Coronary artery (tissue), 2 donors: ENCODE measurements around the gene NLRC3.

Experiments
- DNase-seq: peaks from one replicate; pipeline ENCODE4 v3.0.0-alpha.2; 2017; ENCODE audit warnings: low spot score
- H3K27ac ChIP-seq, 2 donors: fragments of 200-600 bp; sonication (generic); one replicate each; pipeline ENCODE4 v1.5.1; 2016 to 2019
- H3K4me3 ChIP-seq: fragments of 200-600 bp; sonication (generic); 2 replicates; pipeline ENCODE4 v1.5.1; 2016; ENCODE audit warnings: mild to moderate bottlenecking, moderate library complexity
- TF ChIP-seq, protein P1 (sequence below): fragments of 200-600 bp; sonication (generic); IDR thresholded peaks from one replicate; pipeline ENCODE4 v1.5.1; 2019; ENCODE audit warnings: antibody characterized with exemption

The NLRC3 gene

DNA sequence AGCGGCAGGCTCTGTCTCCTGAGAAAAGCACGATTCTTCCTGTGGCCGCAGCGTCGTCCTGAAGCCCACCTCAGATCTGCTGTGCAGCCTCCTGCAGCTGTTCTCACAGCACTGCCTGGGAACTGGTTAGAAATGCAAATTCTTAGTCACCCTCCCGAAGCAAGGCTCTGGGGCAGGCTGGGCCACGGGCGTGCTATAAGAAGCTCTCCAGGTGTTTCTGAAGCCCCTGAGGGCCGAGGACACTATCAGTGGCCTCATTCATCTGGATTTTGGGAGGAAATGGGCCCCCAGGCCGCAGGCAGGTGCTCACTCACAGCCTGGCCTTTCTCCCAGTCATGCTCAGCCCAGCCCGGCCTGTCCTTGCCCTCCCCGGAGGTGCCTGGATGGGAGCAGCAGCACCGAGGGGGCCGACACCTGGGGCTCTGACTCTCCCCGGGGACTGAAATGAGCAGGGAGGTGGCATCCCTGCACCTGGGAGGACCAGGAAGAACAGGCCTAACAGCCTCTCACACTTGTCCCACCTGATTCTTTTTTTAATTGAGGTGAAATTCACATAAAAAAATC is 10.4 kb upstream of the NLRC3 start:
- TF ChIP-seq, protein P1, sequence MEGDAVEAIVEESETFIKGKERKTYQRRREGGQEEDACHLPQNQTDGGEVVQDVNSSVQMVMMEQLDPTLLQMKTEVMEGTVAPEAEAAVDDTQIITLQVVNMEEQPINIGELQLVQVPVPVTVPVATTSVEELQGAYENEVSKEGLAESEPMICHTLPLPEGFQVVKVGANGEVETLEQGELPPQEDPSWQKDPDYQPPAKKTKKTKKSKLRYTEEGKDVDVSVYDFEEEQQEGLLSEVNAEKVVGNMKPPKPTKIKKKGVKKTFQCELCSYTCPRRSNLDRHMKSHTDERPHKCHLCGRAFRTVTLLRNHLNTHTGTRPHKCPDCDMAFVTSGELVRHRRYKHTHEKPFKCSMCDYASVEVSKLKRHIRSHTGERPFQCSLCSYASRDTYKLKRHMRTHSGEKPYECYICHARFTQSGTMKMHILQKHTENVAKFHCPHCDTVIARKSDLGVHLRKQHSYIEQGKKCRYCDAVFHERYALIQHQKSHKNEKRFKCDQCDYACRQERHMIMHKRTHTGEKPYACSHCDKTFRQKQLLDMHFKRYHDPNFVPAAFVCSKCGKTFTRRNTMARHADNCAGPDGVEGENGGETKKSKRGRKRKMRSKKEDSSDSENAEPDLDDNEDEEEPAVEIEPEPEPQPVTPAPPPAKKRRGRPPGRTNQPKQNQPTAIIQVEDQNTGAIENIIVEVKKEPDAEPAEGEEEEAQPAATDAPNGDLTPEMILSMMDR = no peak
- H3K27ac ChIP-seq = no peak overlapping the region
- H3K4me3 ChIP-seq = no peak overlapping the region
- no peak for DNase-seq

DNA sequence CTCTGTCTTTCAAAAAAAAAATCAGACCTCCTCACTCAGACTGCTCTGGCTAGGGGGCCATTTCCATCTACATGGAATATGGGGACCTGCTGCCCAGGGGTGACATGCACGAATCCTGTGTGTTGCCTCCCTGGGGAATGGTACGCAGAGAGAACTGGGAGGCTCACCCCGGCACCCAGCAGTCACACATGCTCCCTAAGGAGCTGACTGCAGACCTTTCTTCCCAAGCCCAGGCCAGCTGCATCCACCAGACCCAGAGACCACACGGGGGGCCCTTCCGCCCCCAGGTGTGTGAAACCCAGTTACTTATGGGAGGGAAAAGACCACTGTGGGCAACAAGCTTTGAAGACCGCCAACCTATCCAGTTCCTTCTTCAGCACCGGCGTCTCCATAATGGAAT is 7.2 kb upstream of the NLRC3 start:
- TF ChIP-seq, protein P1 = no peak

DNA sequence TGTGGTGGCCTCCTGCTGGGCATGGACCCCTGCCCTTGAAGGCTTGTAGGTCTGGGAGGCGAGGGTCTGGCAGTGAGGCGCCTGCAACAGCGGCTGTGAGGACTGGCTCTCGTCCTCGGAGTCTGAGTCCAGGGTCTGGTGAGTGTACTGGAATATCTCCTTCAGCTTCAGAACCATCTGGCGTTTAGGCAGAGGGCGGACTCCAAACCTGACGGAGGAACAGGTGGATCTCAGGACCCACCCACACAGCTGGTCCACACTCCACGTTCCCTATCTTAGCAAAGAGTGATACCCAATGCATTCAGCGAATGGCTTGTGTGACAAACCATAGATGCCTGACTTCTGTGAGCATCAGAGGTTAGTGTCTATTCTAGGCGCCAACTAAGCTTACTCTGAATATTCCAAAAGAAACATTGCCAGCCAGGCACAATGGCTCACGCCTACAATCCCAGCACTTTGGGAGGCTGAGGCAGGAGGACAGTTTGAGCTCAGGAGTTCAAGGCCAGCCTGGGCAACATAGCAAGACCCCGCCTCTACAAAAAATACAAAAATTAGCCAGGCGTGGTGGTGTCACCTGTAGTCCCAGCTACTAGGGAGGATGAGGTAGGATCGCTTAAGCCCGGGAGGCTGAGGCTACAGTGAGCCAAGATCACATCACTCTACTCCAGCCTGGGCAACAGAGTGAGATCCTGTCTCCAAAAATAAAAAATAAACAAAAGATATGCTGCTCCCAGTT is 6.3 kb upstream of the NLRC3 start:
- Histone ChIP-seq H3K27ac (no peak overlapping the region), H3K4me3 (no peak overlapping the region)
- DNase-seq = no peak
- TF ChIP-seq, protein P1 = no peak

More for the DNA sequence above, 7.2 kb upstream of the NLRC3 start:
- no peak overlapping the region for H3K27ac ChIP-seq
- H3K4me3 ChIP-seq = no peak overlapping the region
- no peak for DNase-seq

DNA sequence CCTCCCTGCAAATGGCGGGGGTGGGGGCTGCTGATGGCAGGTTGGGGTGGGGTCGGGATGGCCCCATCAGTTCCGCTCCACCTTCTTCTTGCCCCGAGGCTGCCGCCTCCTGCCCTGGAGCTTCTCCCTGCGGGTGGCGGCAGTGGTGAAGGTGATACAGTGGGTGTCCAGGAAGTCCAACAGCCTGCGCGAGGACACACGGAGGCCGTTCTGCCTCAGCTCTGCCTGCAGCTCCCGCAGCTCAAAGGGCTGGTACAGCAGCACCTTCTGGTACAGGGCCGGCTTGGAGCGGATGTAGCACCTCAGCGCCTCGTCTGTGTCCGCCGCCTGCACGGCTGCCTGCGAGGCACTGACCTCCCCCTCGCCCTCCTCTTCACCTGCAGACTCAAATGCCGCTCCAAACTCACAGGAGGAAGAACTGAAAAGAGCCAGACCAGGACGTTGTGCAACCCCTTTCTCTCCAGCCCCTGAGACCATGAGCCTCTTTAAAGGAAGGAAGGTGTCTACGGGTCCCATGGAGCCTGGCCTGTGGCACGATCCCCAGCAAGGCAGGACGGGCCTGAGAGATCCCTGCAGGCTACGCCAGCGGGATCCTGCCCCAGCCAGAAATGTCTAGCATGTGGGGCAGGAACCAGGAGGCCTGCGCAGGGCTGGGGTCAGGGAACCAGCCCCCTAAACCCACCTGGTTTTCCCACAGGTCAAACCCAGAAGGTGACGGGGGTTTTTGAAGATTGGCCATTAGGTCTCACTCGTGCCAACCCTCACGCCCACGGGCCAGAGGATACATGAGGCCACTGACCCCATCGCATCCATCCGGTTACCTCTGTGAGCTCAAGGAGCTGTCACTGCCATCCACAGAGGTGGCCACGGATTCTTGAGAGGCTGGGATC is 5.3 kb upstream of the NLRC3 start:
- Histone ChIP-seq H3K4me3 (no peak overlapping the region), H3K27ac (no peak overlapping the region)
- no peak for DNase-seq
- TF ChIP-seq, protein P1 = no peak

DNA sequence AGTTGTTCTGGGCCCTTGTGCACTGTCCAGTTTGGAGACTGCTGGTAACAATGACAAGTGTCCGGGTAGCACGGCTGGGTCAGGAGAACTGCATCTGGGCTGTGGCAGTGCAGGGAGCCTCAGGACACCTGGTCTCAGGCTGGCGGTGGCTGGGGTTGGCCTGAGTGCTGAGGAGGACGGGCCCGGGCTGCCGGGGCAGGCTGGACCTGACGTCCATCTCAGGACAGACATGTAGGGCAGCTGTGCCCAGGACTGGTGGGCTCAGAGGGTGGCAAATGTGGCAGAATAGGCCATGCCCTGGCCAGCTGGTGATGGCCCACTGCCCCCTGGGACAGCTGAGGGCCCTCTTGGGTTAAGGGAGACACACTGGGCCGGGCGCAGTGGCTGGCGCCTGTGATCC is 4.2 kb upstream of the NLRC3 start:
- TF ChIP-seq, protein P1 = no peak
- Histone ChIP-seq H3K27ac (no peak overlapping the region), H3K4me3 (no peak overlapping the region)
- DNase-seq = no peak

DNA sequence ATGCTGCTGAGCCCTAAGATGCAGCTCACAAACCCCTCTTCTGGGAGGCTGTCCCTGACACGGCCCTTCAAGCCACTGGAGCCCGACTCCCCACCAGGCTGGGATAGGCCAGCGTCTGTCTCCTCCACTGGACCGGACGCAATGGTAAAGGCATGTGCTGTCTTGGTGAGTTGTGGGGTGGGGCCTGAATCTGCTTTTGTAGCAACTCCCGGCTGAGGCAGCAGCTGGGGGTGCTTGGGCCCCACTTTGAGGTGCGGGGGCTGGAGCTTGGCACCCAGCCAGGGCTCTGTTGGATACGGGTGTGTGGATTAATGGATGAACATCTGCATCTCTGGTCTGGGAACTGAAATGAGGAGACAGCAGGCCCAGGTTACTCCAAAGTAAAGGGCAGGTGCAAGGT is 3.5 kb upstream of the NLRC3 start:
- DNase-seq = no peak
- TF ChIP-seq, protein P1 = no peak
- no peak overlapping the region for H3K4me3 ChIP-seq
- H3K27ac ChIP-seq = no peak overlapping the region
